WTC11 (cell line): Measurements from ENCODE around the gene KITLG.

Source experiments
- ARID4B ChIP-seq: sonication (generic); formaldehyde crosslinking; IDR thresholded peaks from 2 replicates; pipeline ENCODE4 v1.8.0; 2023; ENCODE audit warnings: missing genetic modification reagents, mild to moderate bottlenecking, borderline replicate concordance
- FOXK1 ChIP-seq: sonication (generic); formaldehyde crosslinking; IDR thresholded peaks from 2 replicates; pipeline ENCODE4 v1.8.0; 2022; ENCODE audit warnings: mild to moderate bottlenecking, moderate library complexity, missing genetic modification reagents
- GRHL2 ChIP-seq: fragments of 250-450 bp; sonication (Bioruptor Pico); IDR thresholded peaks from 2 replicates; pipeline ENCODE4 v1.8.0; 2022; ENCODE audit warnings: mild to moderate bottlenecking, moderate library complexity; ENCODE audit not compliant: insufficient replicate concordance, severe bottlenecking
- JAZF1 ChIP-seq: fragments of 250-450 bp; sonication (Bioruptor Pico); IDR thresholded peaks from 2 replicates; pipeline ENCODE4 v1.9.0; 2021; ENCODE audit warnings: moderate library complexity, mild to moderate bottlenecking, inconsistent platforms
- MAX ChIP-seq: sonication (generic); formaldehyde crosslinking; IDR thresholded peaks from 2 replicates; pipeline ENCODE4 v1.8.0; 2022; ENCODE audit warnings: mild to moderate bottlenecking, missing genetic modification reagents
- NFE2L1 ChIP-seq: sonication (generic); formaldehyde crosslinking; IDR thresholded peaks from 2 replicates; pipeline ENCODE4 v1.8.1; 2023; ENCODE audit warnings: missing genetic modification reagents
- NR3C1 ChIP-seq: sonication (generic); formaldehyde crosslinking; conservative IDR thresholded peaks from 2 replicates; pipeline ENCODE4 v1.8.1; 2023; ENCODE audit warnings: low read depth, mild to moderate bottlenecking, missing genetic modification reagents
- PRDM15 ChIP-seq: sonication (generic); formaldehyde crosslinking; IDR thresholded peaks from 2 replicates; pipeline ENCODE4 v1.8.0; 2022; ENCODE audit warnings: missing genetic modification reagents
- SP1 ChIP-seq: sonication (generic); formaldehyde crosslinking; conservative IDR thresholded peaks from 2 replicates; pipeline ENCODE4 v1.8.1; 2022; ENCODE audit warnings: missing genetic modification reagents
- TEAD4 ChIP-seq: sonication (generic); formaldehyde crosslinking; IDR thresholded peaks from 2 replicates; pipeline ENCODE4 v1.8.0; 2022; ENCODE audit warnings: mild to moderate bottlenecking, missing genetic modification reagents
- ZNF281 ChIP-seq: sonication (generic); formaldehyde crosslinking; IDR thresholded peaks from 2 replicates; pipeline ENCODE4 v1.8.0; 2023; ENCODE audit warnings: mild to moderate bottlenecking, missing genetic modification reagents
- TF ChIP-seq, protein P1 (sequence below): fragments of 200-600 bp; IDR thresholded peaks from 2 replicates; pipeline ENCODE4 v1.8.0; 2022; ENCODE audit warnings: antibody characterized with exemption
- TF ChIP-seq, protein P2 (sequence below): sonication (generic); formaldehyde crosslinking; conservative IDR thresholded peaks from 2 replicates; pipeline ENCODE4 v1.8.1; 2022; ENCODE audit warnings: mild to moderate bottlenecking, missing genetic modification reagents

DNA sequence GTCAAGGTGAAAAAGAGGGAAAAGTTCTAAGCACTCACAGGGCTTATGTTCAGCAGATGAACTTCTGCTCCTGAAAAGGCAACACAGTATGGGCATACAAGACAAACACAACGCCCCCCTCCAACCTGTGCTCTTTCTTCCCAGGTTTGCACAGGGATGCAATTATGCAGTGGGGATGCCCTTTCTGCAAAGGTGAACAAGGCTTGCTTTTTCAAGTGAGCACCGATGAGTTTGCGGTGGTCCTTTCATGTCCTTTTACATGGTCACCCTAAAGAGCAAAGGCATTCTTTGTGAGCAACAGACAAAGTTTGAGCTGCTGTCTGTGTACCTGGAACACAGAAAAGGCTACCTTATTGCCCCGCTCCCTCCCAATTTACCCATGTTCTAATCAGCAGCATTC is 6.7 kb downstream of the KITLG start:
- no peak for TF ChIP-seq MAX (CRISPR knock-in tag)
- TF ChIP-seq, protein P1, sequence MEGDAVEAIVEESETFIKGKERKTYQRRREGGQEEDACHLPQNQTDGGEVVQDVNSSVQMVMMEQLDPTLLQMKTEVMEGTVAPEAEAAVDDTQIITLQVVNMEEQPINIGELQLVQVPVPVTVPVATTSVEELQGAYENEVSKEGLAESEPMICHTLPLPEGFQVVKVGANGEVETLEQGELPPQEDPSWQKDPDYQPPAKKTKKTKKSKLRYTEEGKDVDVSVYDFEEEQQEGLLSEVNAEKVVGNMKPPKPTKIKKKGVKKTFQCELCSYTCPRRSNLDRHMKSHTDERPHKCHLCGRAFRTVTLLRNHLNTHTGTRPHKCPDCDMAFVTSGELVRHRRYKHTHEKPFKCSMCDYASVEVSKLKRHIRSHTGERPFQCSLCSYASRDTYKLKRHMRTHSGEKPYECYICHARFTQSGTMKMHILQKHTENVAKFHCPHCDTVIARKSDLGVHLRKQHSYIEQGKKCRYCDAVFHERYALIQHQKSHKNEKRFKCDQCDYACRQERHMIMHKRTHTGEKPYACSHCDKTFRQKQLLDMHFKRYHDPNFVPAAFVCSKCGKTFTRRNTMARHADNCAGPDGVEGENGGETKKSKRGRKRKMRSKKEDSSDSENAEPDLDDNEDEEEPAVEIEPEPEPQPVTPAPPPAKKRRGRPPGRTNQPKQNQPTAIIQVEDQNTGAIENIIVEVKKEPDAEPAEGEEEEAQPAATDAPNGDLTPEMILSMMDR = no peak
- TF ChIP-seq PRDM15 (CRISPR knock-in tag) = no peak
- no peak for TF ChIP-seq ARID4B
- no peak for TF ChIP-seq NFE2L1
- no peak for TF ChIP-seq SP1 (CRISPR knock-in tag)
- no peak for TF ChIP-seq JAZF1 (CRISPR knock-in tag)
- no peak for TF ChIP-seq TEAD4
- TF ChIP-seq, protein P2, sequence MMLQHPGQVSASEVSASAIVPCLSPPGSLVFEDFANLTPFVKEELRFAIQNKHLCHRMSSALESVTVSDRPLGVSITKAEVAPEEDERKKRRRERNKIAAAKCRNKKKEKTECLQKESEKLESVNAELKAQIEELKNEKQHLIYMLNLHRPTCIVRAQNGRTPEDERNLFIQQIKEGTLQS (CRISPR knock-in tag) = no peak
- no peak for TF ChIP-seq GRHL2 (CRISPR knock-in tag)
- TF ChIP-seq FOXK1 = no peak
- no peak for TF ChIP-seq ZNF281 (CRISPR knock-in tag)
- no peak for TF ChIP-seq NR3C1 (CRISPR knock-in tag)
